Stimulated activated naive B cell treated with anti-CD40 and anti-IgM and Interleukin-4, amounts not matched to agents 10 μg/mL and 1 μg/mL and 100 μg/mL, for 72 hours (primary cell): Measurements from ENCODE around the gene RPS25.
"Not testable (repeated sequence)": the region's sequence is repeated elsewhere in the genome, so short reads cannot be mapped to it uniquely, and the experiment has no call there.

Experiments used
- ATAC-seq, 2 donors: fragments of 150-1000 bp; cut with Tn5 transposase; replicated peaks; 2 replicates each; pipeline ENCODE4 v1.10.0; 2021; ENCODE audit warnings: moderate library complexity in 1 of 2
- DNase-seq: peaks from one replicate; pipeline ENCODE4 v3.0.0; 2021
- H3K27ac Mint-ChIP-seq: one replicate; pipeline ENCODE4 v1.8.0; 2022; ENCODE audit warnings: mild to moderate bottlenecking, mixed read lengths
- H3K27me3 Mint-ChIP-seq, 2 donors: one replicate each; pipeline ENCODE4 v1.8.0; 2022; ENCODE audit warnings: mixed read lengths in 2 of 2
- H3K36me3 Mint-ChIP-seq, 2 donors: one replicate each; pipeline ENCODE4 v1.8.0; 2022; ENCODE audit warnings: mixed read lengths in 2 of 2, mild to moderate bottlenecking in 1 of 2
- H3K4me1 Mint-ChIP-seq, 2 donors: one replicate each; pipeline ENCODE4 v1.8.0; 2022; ENCODE audit warnings: mixed read lengths in 2 of 2, mild to moderate bottlenecking in 1 of 2
- H3K4me3 Mint-ChIP-seq, 2 donors: one replicate each; pipeline ENCODE4 v1.8.0; 2022; ENCODE audit warnings: mild to moderate bottlenecking in 2 of 2, mixed read lengths in 2 of 2, moderate library complexity in 1 of 2
- H3K9me3 Mint-ChIP-seq, 2 donors: one replicate each; pipeline ENCODE4 v1.8.0; 2022; ENCODE audit warnings: mixed read lengths in 2 of 2, mild to moderate bottlenecking in 1 of 2

The RPS25 gene

GRCh38 chr11:119018074-119018938 lies at the start of gene RPS25, which contains the start of gene TRAPPC4:
Gene RPS25, minus strand, starts transcription at chr11:119018343. Its CDS starts 59 bp downstream, at chr11:119018284.
Gene TRAPPC4, plus strand, starts transcription at chr11:119018766. Its CDS starts 30 bp downstream, at chr11:119018796.
- H3K4me3 Mint-ChIP-seq: peak within 1 kb of the TSS; percentile 98
- no peaks in the 10 kb centered on the region for H3K27me3 Mint-ChIP-seq
- ATAC-seq (peak; percentile 92 to 93), DNase-seq (peak; percentile 93)
- no peaks in the 10 kb centered on the region for H3K9me3 Mint-ChIP-seq
- H3K36me3 Mint-ChIP-seq: peaks cover 44 to 59% of the 10 kb centered on the region in 2 donors
- peaks cover 18 to 30% of the 10 kb centered on the region in 2 donors for H3K4me1 Mint-ChIP-seq
- peak within 1 kb of the TSS; percentile 100 for H3K27ac Mint-ChIP-seq

GRCh38 chr11:119067371-119068222 lies 49.5 kb upstream of the RPS25 start, which contains the start of gene VPS11:
Gene VPS11, plus strand, starts transcription at chr11:119067818. Its CDS starts 6 bp downstream, at chr11:119067824.
- Mint-ChIP-seq H3K9me3 (no peaks in the 10 kb centered on the region), H3K4me1 (peaks cover 10 to 36% of the 10 kb centered on the region in 2 donors), H3K27ac (peak within 1 kb of the TSS; percentile 98), H3K4me3 (peak within 1 kb of the TSS; percentile 93 to 94), H3K27me3 (no peaks in the 10 kb centered on the region), H3K36me3 (peaks cover 15 to 22% of the 10 kb centered on the region in 2 donors)
- DNase-seq: peak; percentile 93
- peak; percentile 98 for ATAC-seq

GRCh38 chr11:119065369-119065768 lies 47.2 kb upstream of the RPS25 start:
- no peak for ATAC-seq
- DNase-seq: no peak
- Mint-ChIP-seq H3K4me3 (no peak overlapping the region), H3K27me3 (no peaks in the 10 kb centered on the region), H3K4me1 (peaks cover 10 to 36% of the 10 kb centered on the region in 2 donors), H3K27ac (peak overlapping the region; percentile 25), H3K9me3 (no peaks in the 10 kb centered on the region), H3K36me3 (peaks cover 14 to 16% of the 10 kb centered on the region in 2 donors)

GRCh38 chr11:119062779-119063178 lies 44.6 kb upstream of the RPS25 start:
- Mint-ChIP-seq H3K27me3 (no peaks in the 10 kb centered on the region), H3K9me3 (no peaks in the 10 kb centered on the region), H3K36me3 (peaks cover 8 to 12% of the 10 kb centered on the region in 2 donors), H3K4me3 (no peak overlapping the region), H3K27ac (no peak overlapping the region), H3K4me1 (peaks cover 14 to 34% of the 10 kb centered on the region in 2 donors)
- DNase-seq (no peak), ATAC-seq (no peak)

GRCh38 chr11:119061256-119061655 lies 43.1 kb upstream of the RPS25 start:
- peaks cover 12 to 27% of the 10 kb centered on the region in 2 donors for H3K4me1 Mint-ChIP-seq
- H3K9me3 Mint-ChIP-seq: no peaks in the 10 kb centered on the region
- H3K27ac Mint-ChIP-seq: no peak overlapping the region
- DNase-seq: no peak
- H3K36me3 Mint-ChIP-seq: peaks cover 8 to 15% of the 10 kb centered on the region in 2 donors
- no peak overlapping the region for H3K4me3 Mint-ChIP-seq
- no peaks in the 10 kb centered on the region for H3K27me3 Mint-ChIP-seq
- no peak for ATAC-seq

GRCh38 chr11:119059128-119059527 lies 41.0 kb upstream of the RPS25 start:
- not testable (repeated sequence) for H3K27ac Mint-ChIP-seq, H3K4me3 Mint-ChIP-seq, ATAC-seq, H3K9me3 Mint-ChIP-seq, H3K27me3 Mint-ChIP-seq, DNase-seq
- Mint-ChIP-seq H3K36me3 (peaks cover 20 to 34% of the 10 kb centered on the region in 2 donors), H3K4me1 (peaks cover 21 to 36% of the 10 kb centered on the region in 2 donors)

GRCh38 chr11:119057000-119057769 lies 39.0 kb upstream of the RPS25 start, which contains the start of gene HYOU1:
Gene HYOU1, minus strand, starts transcription at chr11:119057205. Its CDS starts 1,045 bp downstream, at chr11:119056160.
- ATAC-seq (peak; percentile 92 to 95), DNase-seq (peak; percentile 95)
- H3K27ac Mint-ChIP-seq: peak within 1 kb of the TSS; percentile 96
- H3K9me3 Mint-ChIP-seq: no peaks in the 10 kb centered on the region
- H3K4me3 Mint-ChIP-seq: peak within 1 kb of the TSS; percentile 91 to 92
- H3K4me1 Mint-ChIP-seq: peaks cover 36 to 55% of the 10 kb centered on the region in 2 donors
- peaks cover 31 to 48% of the 10 kb centered on the region in 2 donors for H3K36me3 Mint-ChIP-seq
- no peaks in the 10 kb centered on the region for H3K27me3 Mint-ChIP-seq

GRCh38 chr11:119056421-119056999 lies 38.4 kb upstream of the RPS25 start:
- no peaks in the 10 kb centered on the region for H3K9me3 Mint-ChIP-seq
- H3K27ac Mint-ChIP-seq: peak overlapping the region; percentile 96
- peak; percentile 17 for DNase-seq
- H3K36me3 Mint-ChIP-seq: peaks cover 38 to 55% of the 10 kb centered on the region in 2 donors
- H3K4me1 Mint-ChIP-seq: peaks cover 40 to 62% of the 10 kb centered on the region in 2 donors
- ATAC-seq: peak; percentile 7 to 10
- no peaks in the 10 kb centered on the region for H3K27me3 Mint-ChIP-seq
- H3K4me3 Mint-ChIP-seq: peak overlapping the region; percentile 91 to 92

- DNase-seq (no peak), ATAC-seq (no peak)
- H3K27me3 Mint-ChIP-seq: no peaks in the 10 kb centered on the region
- peak overlapping the region; percentile 96 for H3K27ac Mint-ChIP-seq
- H3K36me3 Mint-ChIP-seq: peaks cover 44 to 61% of the 10 kb centered on the region in 2 donors
- peaks cover 46 to 68% of the 10 kb centered on the region in 2 donors for H3K4me1 Mint-ChIP-seq
- no peaks in the 10 kb centered on the region for H3K9me3 Mint-ChIP-seq
- peak overlapping the region; percentile 91 to 92 for H3K4me3 Mint-ChIP-seq
Measured at GRCh38 chr11:119055901-119056300, 37.8 kb upstream of the RPS25 start.

- Mint-ChIP-seq H3K27me3 (no peaks in the 10 kb centered on the region), H3K9me3 (no peaks in the 10 kb centered on the region), H3K27ac (no peak overlapping the region), H3K36me3 (peaks cover 48 to 64% of the 10 kb centered on the region in 2 donors), H3K4me1 (peaks cover 49 to 69% of the 10 kb centered on the region in 2 donors), H3K4me3 (no peak overlapping the region)
- DNase-seq (no peak), ATAC-seq (no peak)
Measured at GRCh38 chr11:119054418-119054817, 36.3 kb upstream of the RPS25 start.

GRCh38 chr11:119052163-119052814 lies 34.1 kb upstream of the RPS25 start:
- Mint-ChIP-seq H3K9me3 (no peaks in the 10 kb centered on the region), H3K27ac (peak overlapping the region; percentile 93), H3K4me1 (peaks cover 45 to 56% of the 10 kb centered on the region in 2 donors), H3K36me3 (peaks cover 64 to 82% of the 10 kb centered on the region in 2 donors), H3K4me3 (peak overlapping the region; percentile 31 to 36), H3K27me3 (no peaks in the 10 kb centered on the region)
- ATAC-seq (no peak), DNase-seq (no peak)

GRCh38 chr11:119051440-119052162 lies 33.5 kb upstream of the RPS25 start:
- no peaks in the 10 kb centered on the region for H3K9me3 Mint-ChIP-seq
- H3K4me3 Mint-ChIP-seq: peak overlapping the region; percentile 31 to 36
- DNase-seq (peak; percentile 71), ATAC-seq (peak; percentile 85 to 88)
- H3K4me1 Mint-ChIP-seq: peaks cover 45 to 55% of the 10 kb centered on the region in 2 donors
- H3K27me3 Mint-ChIP-seq: no peaks in the 10 kb centered on the region
- peaks cover 71 to 86% of the 10 kb centered on the region in 2 donors for H3K36me3 Mint-ChIP-seq
- peak overlapping the region; percentile 92 for H3K27ac Mint-ChIP-seq
